ENCODE data around the gene EMC8.

EMC8 gene

GRCh38 chr16:85836706-85837582 is 37.6 kb upstream of the EMC8 start:
- TF ChIP-seq EZH2 (IDR thresholded peaks at IDR 0.05) (no peak), POLR2AphosphoS5 (IDR thresholded peaks at IDR 0.05; ENCODE audit: borderline replicate concordance, low read depth, low read length) (no peak), FOXP2 (optimal IDR thresholded peaks at IDR 0.05; ENCODE audit: control extremely low read depth, extremely low read length, insufficient read depth) (no peak)
- H3K4me3 ChIP-seq = no peak overlapping the region
- no peaks in the 10 kb centered on the region for H3K9me3 ChIP-seq (ENCODE audit: low read depth, low read length)
- H3K27ac ChIP-seq = no peak overlapping the region
- DNase-seq (ENCODE audit: low read depth, low spot score) = no peak
- H3K9ac ChIP-seq (ENCODE audit: insufficient read length) = no peak overlapping the region
- H3K36me3 ChIP-seq (ENCODE audit: insufficient read depth, low read length) = no peaks in the 10 kb centered on the region

- no peaks in the 10 kb centered on the region for H3K9me3 ChIP-seq (ENCODE audit: low read depth, low read length)
- DNase-seq (ENCODE audit: low read depth, low spot score) = no peak
- TF ChIP-seq EZH2 (IDR thresholded peaks at IDR 0.05) = no peak
- TF ChIP-seq FOXP2 (optimal IDR thresholded peaks at IDR 0.05; ENCODE audit: control extremely low read depth, extremely low read length, insufficient read depth) = no peak
- no peak for TF ChIP-seq POLR2AphosphoS5 (IDR thresholded peaks at IDR 0.05; ENCODE audit: borderline replicate concordance, low read depth, low read length)
- H3K9ac ChIP-seq (ENCODE audit: insufficient read length) = no peak overlapping the region
- no peak overlapping the region for H3K27ac ChIP-seq
- H3K36me3 ChIP-seq (ENCODE audit: insufficient read depth, low read length) = no peaks in the 10 kb centered on the region
- no peak overlapping the region for H3K4me3 ChIP-seq
Observed at GRCh38 chr16:85835956-85836705, 36.8 kb upstream of the EMC8 start.

DNA sequence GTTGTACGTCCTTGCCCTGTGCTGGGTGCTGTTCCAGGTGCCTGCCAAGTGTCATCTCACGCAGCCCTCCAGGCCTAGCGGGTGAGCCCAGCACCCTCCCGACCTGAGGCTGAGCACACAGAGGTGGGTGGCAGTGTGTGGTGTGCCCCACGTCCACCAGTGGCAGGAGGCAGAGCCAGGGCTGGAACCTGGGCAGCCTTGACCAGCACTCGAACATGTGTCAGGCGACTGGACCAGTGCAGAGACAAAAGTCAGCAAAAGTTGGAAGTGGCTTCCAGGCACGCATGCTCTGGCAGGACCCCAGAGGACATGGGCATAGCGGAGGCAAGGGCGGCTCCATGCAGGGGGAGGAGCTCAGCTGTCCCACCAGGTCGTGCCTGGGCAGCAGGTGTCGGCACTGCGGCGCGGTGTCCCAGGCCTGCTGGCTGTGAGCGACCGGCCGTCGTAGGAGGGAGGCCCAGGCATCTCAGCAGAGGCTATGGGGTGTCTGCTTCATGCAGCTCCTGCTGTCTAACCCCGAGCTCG is 35.9 kb upstream of the EMC8 start:
- H3K36me3 ChIP-seq (ENCODE audit: insufficient read depth, low read length) = no peaks in the 10 kb centered on the region
- TF ChIP-seq POLR2AphosphoS5 (IDR thresholded peaks at IDR 0.05; ENCODE audit: borderline replicate concordance, low read depth, low read length) (no peak), FOXP2 (optimal IDR thresholded peaks at IDR 0.05; ENCODE audit: control extremely low read depth, extremely low read length, insufficient read depth) (no peak), EZH2 (IDR thresholded peaks at IDR 0.05) (no peak)
- no peak for DNase-seq (ENCODE audit: low read depth, low spot score)
- H3K27ac ChIP-seq = no peak overlapping the region
- no peaks in the 10 kb centered on the region for H3K9me3 ChIP-seq (ENCODE audit: low read depth, low read length)
- H3K4me3 ChIP-seq = no peak overlapping the region
- no peak overlapping the region for H3K9ac ChIP-seq (ENCODE audit: insufficient read length)

DNA sequence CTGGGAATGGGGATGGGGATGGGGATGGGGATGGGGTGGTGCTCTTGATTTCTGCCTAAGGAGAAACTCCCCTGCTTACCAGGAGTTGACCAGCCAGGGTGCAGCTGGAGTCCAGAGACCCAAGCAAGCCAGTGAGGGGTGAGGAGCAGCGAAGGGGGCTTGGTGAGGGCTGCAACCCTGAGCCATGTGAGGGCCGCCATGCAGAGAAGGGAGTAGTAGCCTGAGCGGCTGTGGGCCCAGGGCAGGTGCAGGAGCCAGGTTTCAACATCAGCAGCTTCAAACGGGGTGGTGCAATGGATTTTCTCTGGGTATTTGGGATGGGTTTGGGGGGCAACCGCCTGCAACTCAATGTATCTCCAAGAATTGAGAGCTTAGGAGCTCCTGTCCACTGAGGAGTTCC is 35.4 kb upstream of the EMC8 start:
- Histone ChIP-seq H3K4me3 (no peak overlapping the region), H3K27ac (no peak overlapping the region), H3K9ac (ENCODE audit: insufficient read length) (no peak overlapping the region), H3K36me3 (ENCODE audit: insufficient read depth, low read length) (no peaks in the 10 kb centered on the region), H3K9me3 (ENCODE audit: low read depth, low read length) (no peaks in the 10 kb centered on the region)
- no peak for DNase-seq (ENCODE audit: low read depth, low spot score)
- TF ChIP-seq POLR2AphosphoS5 (IDR thresholded peaks at IDR 0.05; ENCODE audit: borderline replicate concordance, low read depth, low read length) (no peak), FOXP2 (optimal IDR thresholded peaks at IDR 0.05; ENCODE audit: control extremely low read depth, extremely low read length, insufficient read depth) (no peak), EZH2 (IDR thresholded peaks at IDR 0.05) (no peak)

DNA sequence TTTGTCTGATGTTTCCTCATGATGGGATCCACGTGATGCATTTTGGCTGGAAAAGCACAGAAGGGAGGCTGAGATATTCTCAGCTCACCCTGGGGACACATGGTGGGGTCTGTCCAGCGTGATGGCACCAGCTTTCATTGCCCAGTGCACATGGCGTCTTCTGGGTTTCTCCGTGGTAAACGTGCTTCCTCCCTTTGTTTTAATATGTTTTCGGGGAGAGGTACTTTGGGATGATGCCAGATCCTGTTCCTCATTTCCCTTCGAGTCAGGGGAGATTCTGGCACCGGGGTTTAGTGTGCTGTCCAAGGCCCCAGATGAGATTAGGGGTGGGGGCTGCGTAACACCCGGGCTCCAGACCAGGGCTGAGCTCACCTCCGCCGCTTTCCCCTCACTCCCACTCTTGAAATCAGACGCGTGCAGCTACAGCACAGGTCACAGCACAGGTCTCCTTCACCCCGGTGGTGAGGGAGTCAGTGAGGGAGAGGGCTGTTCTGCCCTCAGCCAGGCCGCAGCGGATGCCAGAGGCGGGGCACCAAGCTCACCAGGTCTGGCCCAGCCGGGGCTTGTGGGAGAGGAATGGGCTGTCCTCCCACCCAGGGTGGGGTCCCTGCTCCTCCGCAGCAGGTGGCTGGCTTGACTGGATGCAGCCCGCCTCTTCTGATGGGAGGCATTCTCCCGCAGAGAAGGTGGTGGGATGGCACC is 34.0 kb upstream of the EMC8 start:
- no peak for DNase-seq (ENCODE audit: low read depth, low spot score)
- no peaks in the 10 kb centered on the region for H3K9me3 ChIP-seq (ENCODE audit: low read depth, low read length)
- no peak overlapping the region for H3K27ac ChIP-seq
- H3K4me3 ChIP-seq = no peak overlapping the region
- no peaks in the 10 kb centered on the region for H3K36me3 ChIP-seq (ENCODE audit: insufficient read depth, low read length)
- H3K9ac ChIP-seq (ENCODE audit: insufficient read length) = no peak overlapping the region
- TF ChIP-seq POLR2AphosphoS5 (IDR thresholded peaks at IDR 0.05; ENCODE audit: borderline replicate concordance, low read depth, low read length) (no peak), EZH2 (IDR thresholded peaks at IDR 0.05) (no peak), FOXP2 (optimal IDR thresholded peaks at IDR 0.05; ENCODE audit: control extremely low read depth, extremely low read length, insufficient read depth) (no peak)

GRCh38 chr16:85832570-85833218 is 33.4 kb upstream of the EMC8 start:
- H3K27ac ChIP-seq = no peak overlapping the region
- no peak for TF ChIP-seq POLR2AphosphoS5 (IDR thresholded peaks at IDR 0.05; ENCODE audit: borderline replicate concordance, low read depth, low read length)
- no peak for TF ChIP-seq EZH2 (IDR thresholded peaks at IDR 0.05)
- TF ChIP-seq FOXP2 (optimal IDR thresholded peaks at IDR 0.05; ENCODE audit: control extremely low read depth, extremely low read length, insufficient read depth) = no peak
- no peak for DNase-seq (ENCODE audit: low read depth, low spot score)

DNA sequence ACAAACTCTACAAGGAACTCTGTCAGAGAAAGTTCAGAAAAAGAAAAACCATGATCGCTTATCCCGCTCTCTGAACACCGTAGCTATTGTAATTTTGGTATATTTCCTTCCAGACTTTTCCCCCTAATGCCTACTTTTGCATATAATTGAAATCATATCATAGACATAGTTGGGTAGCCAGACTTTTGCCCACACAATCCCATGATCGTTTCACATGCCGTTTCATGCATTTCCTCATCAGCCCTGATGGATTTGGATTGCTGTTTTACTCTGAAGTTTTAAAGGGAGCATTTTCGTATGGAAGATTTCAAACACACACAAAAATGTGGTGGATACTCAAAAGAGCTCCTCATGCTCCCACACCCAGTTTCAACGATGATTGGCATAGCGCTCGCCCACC is 31.5 kb upstream of the EMC8 start:
- no peaks in the 10 kb centered on the region for H3K36me3 ChIP-seq (ENCODE audit: insufficient read depth, low read length)
- H3K4me3 ChIP-seq = no peak overlapping the region
- TF ChIP-seq EZH2 (IDR thresholded peaks at IDR 0.05) = no peak
- no peak for TF ChIP-seq POLR2AphosphoS5 (IDR thresholded peaks at IDR 0.05; ENCODE audit: borderline replicate concordance, low read depth, low read length)
- no peak for TF ChIP-seq FOXP2 (optimal IDR thresholded peaks at IDR 0.05; ENCODE audit: control extremely low read depth, extremely low read length, insufficient read depth)
- DNase-seq (ENCODE audit: low read depth, low spot score) = no peak
- no peak overlapping the region for H3K27ac ChIP-seq
- no peaks in the 10 kb centered on the region for H3K9me3 ChIP-seq (ENCODE audit: low read depth, low read length)
- no peak overlapping the region for H3K9ac ChIP-seq (ENCODE audit: insufficient read length)

More at GRCh38 chr16:85832570-85833218, 33.4 kb upstream of the EMC8 start:
- Histone ChIP-seq H3K9ac (ENCODE audit: insufficient read length) (no peak overlapping the region), H3K9me3 (ENCODE audit: low read depth, low read length) (no peaks in the 10 kb centered on the region), H3K36me3 (ENCODE audit: insufficient read depth, low read length) (no peaks in the 10 kb centered on the region), H3K4me3 (no peak overlapping the region)

Measured in SK-N-MC (cell line).